Measurements from ENCODE around the gene MRPL1.

DNA sequence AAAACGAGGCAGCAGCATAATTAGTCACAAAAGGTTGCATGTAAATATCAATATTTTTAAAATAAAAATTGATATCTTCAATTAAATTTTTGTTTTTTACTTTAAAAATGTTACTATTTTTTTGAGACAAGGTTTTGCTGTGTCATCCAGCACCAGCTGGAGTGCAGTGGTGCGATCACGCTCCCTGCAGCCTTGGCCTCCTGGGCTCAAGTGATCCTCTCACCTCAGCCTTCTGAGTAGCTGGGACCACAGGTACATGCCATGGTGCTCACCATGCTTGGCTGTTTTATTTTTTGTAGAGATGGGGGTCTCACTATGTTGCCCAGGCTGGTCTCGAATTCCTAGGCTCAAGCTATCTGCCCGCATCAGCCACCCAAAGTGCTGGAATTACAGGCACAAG, 97.7 kb downstream of the MRPL1 start:
- TF ChIP-seq, protein P1, sequence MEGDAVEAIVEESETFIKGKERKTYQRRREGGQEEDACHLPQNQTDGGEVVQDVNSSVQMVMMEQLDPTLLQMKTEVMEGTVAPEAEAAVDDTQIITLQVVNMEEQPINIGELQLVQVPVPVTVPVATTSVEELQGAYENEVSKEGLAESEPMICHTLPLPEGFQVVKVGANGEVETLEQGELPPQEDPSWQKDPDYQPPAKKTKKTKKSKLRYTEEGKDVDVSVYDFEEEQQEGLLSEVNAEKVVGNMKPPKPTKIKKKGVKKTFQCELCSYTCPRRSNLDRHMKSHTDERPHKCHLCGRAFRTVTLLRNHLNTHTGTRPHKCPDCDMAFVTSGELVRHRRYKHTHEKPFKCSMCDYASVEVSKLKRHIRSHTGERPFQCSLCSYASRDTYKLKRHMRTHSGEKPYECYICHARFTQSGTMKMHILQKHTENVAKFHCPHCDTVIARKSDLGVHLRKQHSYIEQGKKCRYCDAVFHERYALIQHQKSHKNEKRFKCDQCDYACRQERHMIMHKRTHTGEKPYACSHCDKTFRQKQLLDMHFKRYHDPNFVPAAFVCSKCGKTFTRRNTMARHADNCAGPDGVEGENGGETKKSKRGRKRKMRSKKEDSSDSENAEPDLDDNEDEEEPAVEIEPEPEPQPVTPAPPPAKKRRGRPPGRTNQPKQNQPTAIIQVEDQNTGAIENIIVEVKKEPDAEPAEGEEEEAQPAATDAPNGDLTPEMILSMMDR (IDR thresholded peaks at IDR 0.05), result no peak
- no peak for TF ChIP-seq EZH2phosphoT487 (IDR thresholded peaks at IDR 0.05)

Data from neural progenitor cell (in vitro differentiated cells).